Globus pallidus (tissue), 1 donor: ENCODE results near the gene NLRP7.
"Not testable (repeated sequence)": the region's sequence is repeated elsewhere in the genome, so short reads cannot be mapped to it uniquely, and the experiment has no call there.

Experiments used
- DNase-seq: peaks from one replicate; pipeline ENCODE4 v3.0.0-alpha.2; 2015; ENCODE audit warnings: low spot score

NLRP7 gene

GRCh38 chr19:54919646-54920563 lies 27.4 kb downstream of the NLRP7 start:
- DNase-seq = not testable (repeated sequence)

DNA sequence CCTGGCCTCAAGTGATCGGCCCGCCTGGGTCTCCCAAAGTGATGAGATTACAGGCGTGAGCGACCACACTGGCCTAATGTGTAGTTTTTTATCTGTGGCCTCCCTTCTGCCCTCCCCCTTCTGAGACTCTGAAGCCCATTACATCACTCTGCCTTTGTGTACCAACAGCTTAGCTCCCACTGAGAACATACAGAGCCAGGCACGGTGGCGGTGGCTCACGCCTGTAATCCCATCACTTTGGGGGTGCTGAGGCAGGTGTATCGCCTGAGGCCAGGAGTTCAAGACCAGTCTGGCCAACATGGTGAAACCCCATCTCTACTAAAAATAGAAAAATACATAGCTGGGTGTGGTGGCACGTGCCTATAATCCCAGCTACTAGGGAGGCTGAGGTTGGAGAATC lies 28.8 kb downstream of the NLRP7 start:
- DNase-seq = no peak

DNA sequence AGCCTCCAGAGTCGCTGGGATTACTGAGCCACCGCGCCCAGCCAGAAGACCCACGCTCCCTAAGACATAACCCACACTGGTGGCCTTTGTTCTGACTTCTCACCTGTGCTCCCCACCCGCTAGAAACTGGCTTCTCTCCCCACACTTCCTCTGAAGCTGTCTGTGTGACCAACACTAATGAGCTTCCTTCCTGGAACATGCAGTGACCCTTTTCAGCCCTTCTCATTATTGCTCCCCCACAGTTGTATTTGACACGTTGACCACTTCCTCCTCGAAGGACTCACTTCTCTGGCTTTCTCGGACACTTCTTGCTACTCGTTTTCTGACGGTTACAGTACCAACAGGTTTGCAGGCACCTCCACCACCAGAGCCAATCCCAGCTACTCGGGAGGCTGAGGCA lies 30.5 kb downstream of the NLRP7 start:
- peak; percentile 7 for DNase-seq

DNA sequence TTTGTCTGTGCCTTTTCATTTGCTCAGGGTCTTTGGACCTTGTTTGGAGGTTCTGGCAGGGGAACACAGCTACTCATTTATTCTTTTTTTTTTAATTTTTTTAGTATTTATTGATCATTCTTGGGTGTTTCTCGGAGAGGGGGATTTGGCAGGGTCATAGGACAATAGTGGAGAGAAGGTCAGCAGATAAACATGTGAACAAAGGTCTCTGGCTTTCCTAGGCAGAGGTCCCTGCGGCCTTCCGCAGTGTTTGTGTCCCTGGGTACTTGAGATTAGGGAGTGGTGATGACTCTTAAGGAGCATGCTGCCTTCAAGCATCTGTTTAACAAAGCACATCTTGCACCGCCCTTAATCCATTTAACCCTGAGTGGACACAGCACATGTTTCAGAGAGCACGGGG lies 39.4 kb downstream of the NLRP7 start:
- not testable (repeated sequence) for DNase-seq

GRCh38 chr19:54906819-54907218 lies 40.5 kb downstream of the NLRP7 start:
- DNase-seq = no peak

GRCh38 chr19:54905803-54906511 lies 41.4 kb downstream of the NLRP7 start, which contains the start of gene NCR1:
Gene NCR1, plus strand, starts transcription at chr19:54906148. Its CDS starts 40 bp downstream, at chr19:54906188.
- DNase-seq = no peak

GRCh38 chr19:54905421-54905802 lies 41.9 kb downstream of the NLRP7 start:
- DNase-seq = no peak

DNA sequence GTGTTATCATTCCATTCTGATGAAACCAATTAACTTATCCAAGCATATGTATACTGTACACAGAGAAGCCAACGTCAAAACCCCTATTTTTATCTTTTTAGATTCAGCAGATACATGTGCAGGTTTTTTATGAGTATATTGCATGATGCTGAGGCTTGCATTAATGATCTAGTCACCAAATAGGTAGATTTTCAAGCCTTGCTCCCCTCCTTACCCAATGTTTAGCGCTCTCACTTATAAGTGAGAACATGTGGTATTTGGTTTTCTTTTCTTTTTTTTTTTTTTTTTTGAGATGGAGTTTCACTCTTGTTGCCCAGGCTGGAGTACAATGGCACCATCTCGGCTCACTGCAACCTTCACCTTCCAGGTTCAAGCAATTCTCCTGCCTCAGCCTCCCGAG lies 43.1 kb downstream of the NLRP7 start:
- not testable (repeated sequence) for DNase-seq

- no peak for DNase-seq
These were observed 44.0 kb downstream of the NLRP7 start for GRCh38 chr19:54903303-54903702.

- no peak for DNase-seq
These were observed 45.3 kb downstream of the NLRP7 start for GRCh38 chr19:54902061-54902460.

DNA sequence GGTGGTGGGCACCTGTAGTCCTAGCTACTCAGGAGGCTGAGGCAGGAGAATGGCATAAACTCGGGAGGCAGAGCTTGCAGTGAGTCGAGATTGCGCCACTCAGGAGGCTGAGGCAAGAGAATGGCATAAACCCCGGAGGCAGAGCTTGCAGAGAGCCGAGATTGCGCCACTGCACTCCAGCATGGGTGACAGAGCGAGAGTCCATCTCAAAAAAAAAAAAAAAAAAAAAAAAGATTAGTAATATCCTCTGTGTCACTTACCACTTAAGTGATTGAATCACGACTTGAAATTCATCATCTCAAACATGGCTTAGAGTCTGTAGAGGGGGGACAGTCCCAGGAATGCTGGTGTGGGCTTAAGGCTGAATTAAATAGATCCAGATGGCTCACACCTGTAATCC lies 46.2 kb downstream of the NLRP7 start:
- DNase-seq = not testable (repeated sequence)

DNA sequence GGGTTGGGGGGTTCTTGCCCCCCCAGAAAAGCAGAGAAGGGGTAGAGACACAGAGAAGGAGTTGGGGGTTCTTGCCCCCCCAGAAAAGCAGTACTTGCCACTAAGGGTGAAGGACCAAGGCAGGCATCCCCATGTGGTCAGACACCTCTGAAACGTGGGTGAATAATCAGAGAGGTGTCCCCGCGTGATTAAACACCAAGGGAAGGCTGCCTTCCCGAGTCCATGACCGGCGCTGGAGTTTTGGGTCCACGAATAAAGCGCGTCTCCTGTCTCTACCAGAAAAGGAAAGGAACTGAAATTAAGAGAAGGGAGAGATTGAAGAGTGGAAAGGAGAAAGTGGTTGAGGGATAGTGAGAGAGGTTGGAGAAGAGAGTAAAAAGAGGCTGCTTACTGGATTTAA lies 47.7 kb downstream of the NLRP7 start:
- not testable (repeated sequence) for DNase-seq

DNA sequence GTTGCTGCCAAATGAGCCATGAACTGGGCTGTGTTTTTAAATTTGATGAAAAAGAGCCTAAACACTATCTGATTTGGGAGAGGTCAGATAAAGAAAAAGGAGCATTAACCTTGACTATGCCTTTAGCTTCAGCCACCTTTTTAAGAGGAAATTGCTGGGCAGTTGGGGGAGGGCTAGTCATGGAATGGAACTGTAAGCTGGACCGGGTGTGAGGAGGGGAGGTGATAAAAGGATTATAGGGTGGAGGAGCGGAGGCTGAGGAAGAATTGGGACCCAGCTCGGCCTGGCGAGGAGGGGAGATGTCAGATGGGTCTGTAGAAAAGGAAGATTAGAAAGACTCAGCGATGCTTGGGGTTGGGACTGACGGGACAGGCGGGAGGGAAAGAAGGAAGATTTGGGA lies 48.6 kb downstream of the NLRP7 start:
- not testable (repeated sequence) for DNase-seq

DNA sequence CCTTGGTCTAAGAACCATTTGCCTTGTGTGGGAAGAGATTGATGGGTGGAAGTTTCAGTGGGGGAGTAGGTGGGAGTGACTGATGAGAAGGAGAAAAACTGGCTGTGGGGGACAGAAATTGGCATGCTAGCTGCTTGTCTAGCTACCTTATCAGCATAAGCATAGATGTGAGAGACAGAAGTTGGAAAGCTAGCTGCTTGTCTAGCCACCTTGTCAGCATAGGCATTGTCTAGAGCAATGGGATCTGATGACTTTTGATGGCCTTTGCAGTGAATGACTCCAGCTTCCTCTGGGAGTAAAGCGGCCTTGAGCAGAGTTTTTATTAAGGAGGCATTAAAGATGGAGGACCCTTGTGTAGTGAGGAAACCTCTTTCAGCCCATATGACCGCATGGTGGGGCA lies 51.3 kb downstream of the NLRP7 start:
- DNase-seq = no peak

- not testable (repeated sequence) for DNase-seq
These were observed 53.2 kb downstream of the NLRP7 start for GRCh38 chr19:54894106-54894505.

DNA sequence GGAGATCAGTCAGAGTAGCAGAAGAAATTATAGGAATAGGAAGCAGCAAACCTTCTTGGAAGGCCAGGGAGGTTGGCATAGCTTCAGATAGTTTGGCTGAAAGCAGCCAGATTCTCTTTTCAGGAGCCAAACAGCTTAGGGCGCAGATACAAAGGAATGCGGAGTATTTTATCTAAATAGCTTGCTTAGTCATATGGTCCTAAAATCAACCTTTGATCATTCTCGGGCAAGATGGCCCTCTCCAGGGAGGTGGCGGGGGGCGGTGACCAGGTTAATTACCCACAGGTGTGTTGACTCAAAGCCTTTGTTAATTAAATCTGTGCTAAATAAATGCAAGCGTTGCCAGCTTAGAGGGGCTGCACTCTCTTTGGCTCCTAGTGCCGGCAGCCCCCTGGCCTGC lies 53.9 kb downstream of the NLRP7 start:
- DNase-seq = no peak

DNA sequence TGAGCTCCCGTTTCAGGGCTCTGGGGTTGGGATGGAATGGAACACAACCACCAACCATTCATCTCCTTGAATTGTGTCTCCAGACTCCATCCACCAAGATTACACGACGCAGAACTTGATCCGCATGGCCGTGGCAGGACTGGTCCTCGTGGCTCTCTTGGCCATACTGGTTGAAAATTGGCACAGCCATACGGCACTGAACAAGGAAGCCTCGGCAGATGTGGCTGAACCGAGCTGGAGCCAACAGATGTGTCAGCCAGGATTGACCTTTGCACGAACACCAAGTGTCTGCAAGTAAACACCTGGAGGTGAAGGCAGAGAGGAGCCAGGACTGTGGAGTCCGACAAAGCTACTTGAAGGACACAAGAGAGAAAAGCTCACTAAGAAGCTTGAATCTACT lies 57.8 kb downstream of the NLRP7 start:
- DNase-seq = no peak

GRCh38 chr19:54888239-54888638 lies 59.1 kb downstream of the NLRP7 start:
- DNase-seq = no peak

- DNase-seq = no peak
These were observed 64.1 kb downstream of the NLRP7 start for GRCh38 chr19:54883228-54883627.

DNA sequence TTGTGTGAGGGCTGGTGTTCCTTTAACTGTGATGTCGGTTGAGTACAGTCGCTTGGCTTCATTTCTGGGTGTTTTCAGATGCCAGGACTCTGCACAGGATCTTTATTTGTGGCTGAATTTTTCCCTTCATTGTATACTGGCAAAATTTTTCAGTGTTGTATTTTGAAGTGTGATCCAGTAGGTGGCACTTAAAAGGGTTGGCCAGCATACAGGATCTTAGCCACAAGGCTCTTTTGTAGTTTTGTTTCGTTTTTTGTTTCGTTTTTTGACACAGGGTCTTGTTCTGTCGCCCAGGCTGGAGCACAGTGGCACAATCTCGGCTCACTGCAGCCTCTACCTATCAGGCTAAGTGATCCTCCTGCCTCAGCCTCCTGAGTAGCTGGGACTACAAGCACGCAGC lies 64.6 kb downstream of the NLRP7 start:
- DNase-seq = no peak

- DNase-seq = no peak
These were observed 65.4 kb downstream of the NLRP7 start for GRCh38 chr19:54881884-54882283.

- DNase-seq = no peak
These were observed 69.9 kb downstream of the NLRP7 start for GRCh38 chr19:54877471-54877870.

- peak; percentile 61 for DNase-seq
These were observed 71.8 kb downstream of the NLRP7 start for GRCh38 chr19:54875506-54875905.
